ENCODE results near the gene SF1. TPM values are rescaled to one million over a fixed set of nuclear protein-coding genes. Genes with fewer than 3 reads are reported as not detected.

Gene SF1
- total RNA-seq, 2 donors from 2014 or later, result 331 to 399 TPM

DNA sequence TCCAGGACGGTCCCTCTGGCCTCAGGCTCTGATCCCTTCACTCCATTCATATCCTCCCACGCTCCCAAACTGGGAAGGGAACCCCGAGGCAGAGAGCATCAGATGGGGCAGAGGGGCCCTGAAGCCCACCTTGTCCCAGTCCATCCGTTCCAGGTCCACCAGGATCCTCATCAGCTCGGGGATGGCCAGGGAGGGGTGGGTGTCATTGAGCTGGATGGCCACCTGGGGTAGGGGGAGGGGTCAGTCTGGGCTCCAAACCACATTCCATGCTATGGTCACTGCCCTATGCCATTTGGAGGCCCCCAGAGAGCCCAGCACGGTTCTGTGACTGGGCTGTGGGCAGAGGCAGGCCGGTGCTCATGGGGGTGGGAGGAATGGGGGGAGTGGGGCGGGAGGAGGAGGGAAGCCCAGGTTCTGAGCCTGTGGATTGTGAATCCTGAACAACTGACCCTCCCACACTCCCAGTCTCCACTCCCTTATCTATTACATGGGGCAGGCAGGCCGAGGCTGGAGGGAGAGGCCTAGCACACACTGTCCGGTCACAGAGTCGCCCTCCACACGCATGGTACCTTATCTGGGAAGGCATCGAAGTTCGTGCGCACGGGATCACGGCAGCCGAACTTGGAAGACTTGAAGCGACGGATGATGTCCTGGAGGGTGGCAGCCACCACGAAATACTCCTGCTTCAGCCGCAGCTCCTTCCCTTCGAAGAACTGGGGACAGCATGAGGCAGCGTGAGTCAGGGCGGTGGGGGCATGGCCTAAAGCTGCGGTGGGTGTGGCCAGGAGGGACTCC lies 24.0 kb downstream of the SF1 start:
- H3K27me3 Mint-ChIP-seq (ENCODE audit: insufficient read depth), result no peaks in the 10 kb centered on the region
- WGBS, 2 experiments (ENCODE audit: insufficient coverage in 1 of 2, insufficient read length in 1 of 2), result 90 to 91% methylated on average over 14 to 24 of the region's 26 CpGs
- H3K36me3 Mint-ChIP-seq (ENCODE audit: low read depth), result no peaks in the 10 kb centered on the region
- H3K27ac Mint-ChIP-seq, result no peak overlapping the region
- no peak for DNase-seq
- TF ChIP-seq, protein P1, sequence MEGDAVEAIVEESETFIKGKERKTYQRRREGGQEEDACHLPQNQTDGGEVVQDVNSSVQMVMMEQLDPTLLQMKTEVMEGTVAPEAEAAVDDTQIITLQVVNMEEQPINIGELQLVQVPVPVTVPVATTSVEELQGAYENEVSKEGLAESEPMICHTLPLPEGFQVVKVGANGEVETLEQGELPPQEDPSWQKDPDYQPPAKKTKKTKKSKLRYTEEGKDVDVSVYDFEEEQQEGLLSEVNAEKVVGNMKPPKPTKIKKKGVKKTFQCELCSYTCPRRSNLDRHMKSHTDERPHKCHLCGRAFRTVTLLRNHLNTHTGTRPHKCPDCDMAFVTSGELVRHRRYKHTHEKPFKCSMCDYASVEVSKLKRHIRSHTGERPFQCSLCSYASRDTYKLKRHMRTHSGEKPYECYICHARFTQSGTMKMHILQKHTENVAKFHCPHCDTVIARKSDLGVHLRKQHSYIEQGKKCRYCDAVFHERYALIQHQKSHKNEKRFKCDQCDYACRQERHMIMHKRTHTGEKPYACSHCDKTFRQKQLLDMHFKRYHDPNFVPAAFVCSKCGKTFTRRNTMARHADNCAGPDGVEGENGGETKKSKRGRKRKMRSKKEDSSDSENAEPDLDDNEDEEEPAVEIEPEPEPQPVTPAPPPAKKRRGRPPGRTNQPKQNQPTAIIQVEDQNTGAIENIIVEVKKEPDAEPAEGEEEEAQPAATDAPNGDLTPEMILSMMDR (conservative IDR thresholded peaks at IDR 0.05), result no peak
- H3K4me1 Mint-ChIP-seq, result peaks cover under 1% of the 10 kb centered on the region
- Histone ChIP-seq H3K9ac (ENCODE audit: extremely low read depth, low read length, poor library complexity, severe bottlenecking) (no peak overlapping the region), H3K27me3 (ENCODE audit: control insufficient read depth, insufficient read depth, low read length, poor library complexity, severe bottlenecking) (no peaks in the 10 kb centered on the region), H3K4me1 (ENCODE audit: control insufficient read depth, insufficient read depth, low read length) (no peaks in the 10 kb centered on the region), H3K36me3 (ENCODE audit: control insufficient read depth, insufficient read depth, low read length) (no peaks in the 10 kb centered on the region), H3K9me3 (ENCODE audit: control insufficient read depth, low read length) (no peaks in the 10 kb centered on the region), H3K27ac (ENCODE audit: low read depth, low read length) (no peak overlapping the region), H3K4me3 (ENCODE audit: low read length) (no peak overlapping the region)
- no peak overlapping the region for H3K4me3 Mint-ChIP-seq
- H3K9me3 Mint-ChIP-seq, result no peaks in the 10 kb centered on the region

DNA sequence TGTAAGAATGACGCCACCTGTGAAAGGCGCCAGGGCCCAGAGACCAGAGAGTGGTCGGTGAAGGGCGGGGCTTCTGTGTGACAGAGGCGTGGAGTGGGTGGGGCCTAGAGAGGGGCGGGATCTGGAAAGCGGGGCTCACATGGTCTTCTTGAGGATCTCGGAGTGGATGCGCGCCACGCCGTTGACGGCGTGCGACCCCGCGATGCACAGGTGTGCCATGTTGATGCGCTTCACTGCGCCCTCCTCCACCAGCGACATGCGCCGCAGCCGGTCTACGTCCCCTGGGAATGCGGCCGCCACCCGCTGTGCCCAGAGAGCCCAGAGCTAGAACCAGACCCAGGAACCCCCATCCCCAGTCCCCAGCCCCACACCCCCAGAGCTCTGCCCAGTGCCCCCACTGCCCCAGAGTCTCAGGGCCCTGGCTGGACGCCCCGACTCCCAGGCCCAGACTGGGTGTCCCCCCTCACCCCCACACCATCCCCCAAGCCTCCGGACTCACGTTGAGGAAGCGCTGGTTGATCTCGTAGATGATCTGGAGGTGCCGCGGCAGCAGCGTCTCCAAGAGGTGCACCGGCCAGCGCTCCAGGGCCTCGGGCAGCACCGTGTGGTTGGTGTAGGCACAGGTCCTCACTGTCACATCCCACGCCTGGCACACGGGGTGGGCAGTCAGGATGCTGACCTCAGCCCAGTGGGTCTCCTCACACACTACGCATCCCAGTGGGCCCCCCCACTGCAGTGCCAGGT lies 24.8 kb downstream of the SF1 start:
- Mint-ChIP-seq H3K27me3 (ENCODE audit: insufficient read depth) (no peaks in the 10 kb centered on the region), H3K9me3 (no peaks in the 10 kb centered on the region), H3K27ac (no peak overlapping the region), H3K4me3 (no peak overlapping the region), H3K36me3 (ENCODE audit: low read depth) (no peaks in the 10 kb centered on the region), H3K4me1 (no peaks in the 10 kb centered on the region)
- 95 to 98% methylated on average over 28 to 41 of the region's 43 CpGs for WGBS, 2 experiments (ENCODE audit: insufficient coverage in 1 of 2, insufficient read length in 1 of 2)
- Histone ChIP-seq H3K9ac (ENCODE audit: extremely low read depth, low read length, poor library complexity, severe bottlenecking) (no peak overlapping the region), H3K4me3 (ENCODE audit: low read length) (no peak overlapping the region), H3K36me3 (ENCODE audit: control insufficient read depth, insufficient read depth, low read length) (no peaks in the 10 kb centered on the region), H3K27me3 (ENCODE audit: control insufficient read depth, insufficient read depth, low read length, poor library complexity, severe bottlenecking) (no peaks in the 10 kb centered on the region), H3K9me3 (ENCODE audit: control insufficient read depth, low read length) (no peaks in the 10 kb centered on the region), H3K27ac (ENCODE audit: low read depth, low read length) (no peak overlapping the region), H3K4me1 (ENCODE audit: control insufficient read depth, insufficient read depth, low read length) (no peaks in the 10 kb centered on the region)
- TF ChIP-seq, protein P1 (conservative IDR thresholded peaks at IDR 0.05), result no peak
- DNase-seq, result peak; percentile 72

DNA sequence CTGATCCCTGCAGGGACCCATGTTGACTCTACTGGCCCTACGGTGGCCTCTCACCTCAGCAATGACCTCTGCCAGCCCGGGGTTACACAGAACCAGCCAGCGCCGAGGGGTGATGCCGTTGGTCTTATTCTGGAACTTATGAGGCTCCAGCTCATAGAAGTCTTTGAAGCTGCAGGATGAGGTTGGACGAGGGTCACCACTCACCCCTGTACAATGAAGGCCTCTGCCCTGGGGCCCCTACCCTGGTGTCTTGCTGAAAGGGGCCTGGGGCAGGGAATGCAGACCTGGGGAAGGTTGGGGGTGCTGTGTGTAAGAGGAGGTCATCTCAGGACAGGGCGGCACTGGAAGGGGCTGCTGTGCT lies 25.3 kb downstream of the SF1 start:
- WGBS, 2 experiments (ENCODE audit: insufficient coverage in 1 of 2, insufficient read length in 1 of 2), result 93 to 100% methylated on average over 6 to 7 of the region's 7 CpGs

More for the DNA sequence above, 25.3 kb downstream of the SF1 start:
- Histone ChIP-seq H3K4me3 (ENCODE audit: low read length) (no peak overlapping the region), H3K27ac (ENCODE audit: low read depth, low read length) (no peak overlapping the region), H3K36me3 (ENCODE audit: control insufficient read depth, insufficient read depth, low read length) (no peaks in the 10 kb centered on the region), H3K4me1 (ENCODE audit: control insufficient read depth, insufficient read depth, low read length) (no peaks in the 10 kb centered on the region), H3K9me3 (ENCODE audit: control insufficient read depth, low read length) (no peaks in the 10 kb centered on the region), H3K27me3 (ENCODE audit: control insufficient read depth, insufficient read depth, low read length, poor library complexity, severe bottlenecking) (no peaks in the 10 kb centered on the region), H3K9ac (ENCODE audit: extremely low read depth, low read length, poor library complexity, severe bottlenecking) (no peak overlapping the region)
- no peak for DNase-seq
- H3K27ac Mint-ChIP-seq, result no peak overlapping the region
- H3K36me3 Mint-ChIP-seq (ENCODE audit: low read depth), result no peaks in the 10 kb centered on the region
- TF ChIP-seq, protein P1 (conservative IDR thresholded peaks at IDR 0.05), result no peak
- no peak overlapping the region for H3K4me3 Mint-ChIP-seq
- H3K4me1 Mint-ChIP-seq, result no peaks in the 10 kb centered on the region
- H3K27me3 Mint-ChIP-seq (ENCODE audit: insufficient read depth), result peaks cover 2% of the 10 kb centered on the region
- H3K9me3 Mint-ChIP-seq, result no peaks in the 10 kb centered on the region

Data from endodermal cell (in vitro differentiated cells).